WTC11 (cell line): ENCODE data around the gene HSP90AB1. TPM values are rescaled to one million over a fixed set of nuclear protein-coding genes. Genes with fewer than 3 reads are reported as not detected.
A peak's percentile ranks its signal among the peaks of the same experiment; 100 is the strongest.

Experiments
- FOXP1 ChIP-seq: sonication (generic); formaldehyde crosslinking; IDR thresholded peaks from 2 replicates; pipeline ENCODE4 v1.8.0; 2022; ENCODE audit warnings: missing genetic modification reagents, mild to moderate bottlenecking, moderate library complexity, borderline replicate concordance
- JUN ChIP-seq: sonication (generic); formaldehyde crosslinking; IDR thresholded peaks from 2 replicates; pipeline ENCODE4 v1.8.0; 2023; ENCODE audit warnings: mild to moderate bottlenecking, missing genetic modification reagents
- KAT7 ChIP-seq: sonication (generic); formaldehyde crosslinking; IDR thresholded peaks from 2 replicates; pipeline ENCODE4 v1.8.1; 2023; ENCODE audit warnings: missing genetic modification reagents, mild to moderate bottlenecking, borderline replicate concordance
- NFYB ChIP-seq: sonication (generic); formaldehyde crosslinking; conservative IDR thresholded peaks from 2 replicates; pipeline ENCODE4 v1.8.0; 2022; ENCODE audit warnings: low read depth, missing genetic modification reagents
- SP1 ChIP-seq: sonication (generic); formaldehyde crosslinking; conservative IDR thresholded peaks from 2 replicates; pipeline ENCODE4 v1.8.1; 2022; ENCODE audit warnings: missing genetic modification reagents
- ZBTB21 ChIP-seq: sonication (generic); formaldehyde crosslinking; IDR thresholded peaks from 2 replicates; pipeline ENCODE4 v1.8.1; 2023; ENCODE audit warnings: mild to moderate bottlenecking, missing genetic modification reagents, borderline replicate concordance
- ZNF219 ChIP-seq: sonication (generic); formaldehyde crosslinking; IDR thresholded peaks from 2 replicates; pipeline ENCODE4 v1.8.0; 2023; ENCODE audit warnings: missing genetic modification reagents, mild to moderate bottlenecking, borderline replicate concordance
- ZNF416 ChIP-seq: fragments of 250-450 bp; sonication (Bioruptor Pico); IDR thresholded peaks from 2 replicates; pipeline ENCODE4 v1.9.0; 2021; ENCODE audit warnings: mild to moderate bottlenecking, inconsistent platforms
- total RNA-seq: library from RNA; stranded (reverse); gene quantifications from 3 replicates; pipeline ENCODE4 v1.2.3, GENCODE V29; 2021
- TF ChIP-seq, protein P1 (sequence below): sonication (generic); formaldehyde crosslinking; IDR thresholded peaks from 2 replicates; pipeline ENCODE4 v1.8.1; 2023; ENCODE audit warnings: mild to moderate bottlenecking, moderate library complexity, missing genetic modification reagents
- TF ChIP-seq, protein P2 (sequence below): fragments of 250-450 bp; sonication (Bioruptor Pico); IDR thresholded peaks from 2 replicates; pipeline ENCODE4 v1.9.0; 2021; ENCODE audit warnings: mild to moderate bottlenecking
- TF ChIP-seq, protein P3 (sequence below): fragments of 250-450 bp; sonication (Bioruptor Pico); IDR thresholded peaks from 2 replicates; pipeline ENCODE4 v1.9.0; 2021; ENCODE audit warnings: mild to moderate bottlenecking
- TF ChIP-seq, protein P4 (sequence below): sonication (generic); formaldehyde crosslinking; IDR thresholded peaks from 2 replicates; pipeline ENCODE4 v1.8.1; 2022; ENCODE audit warnings: mild to moderate bottlenecking, missing genetic modification reagents, moderate library complexity, borderline replicate concordance
- TF ChIP-seq, protein P5 (sequence below): fragments of 250-450 bp; sonication (Bioruptor Pico); conservative IDR thresholded peaks from 2 replicates; pipeline ENCODE4 v1.9.0; 2021; ENCODE audit warnings: mild to moderate bottlenecking
- TF ChIP-seq, protein P6 (sequence below): sonication (generic); formaldehyde crosslinking; IDR thresholded peaks from 2 replicates; pipeline ENCODE4 v1.8.0; 2023; ENCODE audit warnings: missing genetic modification reagents, mild to moderate bottlenecking, borderline replicate concordance
- TF ChIP-seq, protein P7 (sequence below): sonication (generic); formaldehyde crosslinking; IDR thresholded peaks from 2 replicates; pipeline ENCODE4 v1.8.1; 2023; ENCODE audit warnings: mild to moderate bottlenecking, missing genetic modification reagents
- TF ChIP-seq, protein P8 (sequence below): sonication (generic); formaldehyde crosslinking; IDR thresholded peaks from 2 replicates; pipeline ENCODE4 v1.8.0; 2022; ENCODE audit warnings: mild to moderate bottlenecking, missing genetic modification reagents
- TF ChIP-seq, protein P9 (sequence below): sonication (generic); formaldehyde crosslinking; IDR thresholded peaks from 2 replicates; pipeline ENCODE4 v1.8.1; 2022; ENCODE audit warnings: low read depth, missing genetic modification reagents, borderline replicate concordance

Gene HSP90AB1
- total RNA-seq, 1 experiment from 2014 or later = 2,171 TPM

DNA sequence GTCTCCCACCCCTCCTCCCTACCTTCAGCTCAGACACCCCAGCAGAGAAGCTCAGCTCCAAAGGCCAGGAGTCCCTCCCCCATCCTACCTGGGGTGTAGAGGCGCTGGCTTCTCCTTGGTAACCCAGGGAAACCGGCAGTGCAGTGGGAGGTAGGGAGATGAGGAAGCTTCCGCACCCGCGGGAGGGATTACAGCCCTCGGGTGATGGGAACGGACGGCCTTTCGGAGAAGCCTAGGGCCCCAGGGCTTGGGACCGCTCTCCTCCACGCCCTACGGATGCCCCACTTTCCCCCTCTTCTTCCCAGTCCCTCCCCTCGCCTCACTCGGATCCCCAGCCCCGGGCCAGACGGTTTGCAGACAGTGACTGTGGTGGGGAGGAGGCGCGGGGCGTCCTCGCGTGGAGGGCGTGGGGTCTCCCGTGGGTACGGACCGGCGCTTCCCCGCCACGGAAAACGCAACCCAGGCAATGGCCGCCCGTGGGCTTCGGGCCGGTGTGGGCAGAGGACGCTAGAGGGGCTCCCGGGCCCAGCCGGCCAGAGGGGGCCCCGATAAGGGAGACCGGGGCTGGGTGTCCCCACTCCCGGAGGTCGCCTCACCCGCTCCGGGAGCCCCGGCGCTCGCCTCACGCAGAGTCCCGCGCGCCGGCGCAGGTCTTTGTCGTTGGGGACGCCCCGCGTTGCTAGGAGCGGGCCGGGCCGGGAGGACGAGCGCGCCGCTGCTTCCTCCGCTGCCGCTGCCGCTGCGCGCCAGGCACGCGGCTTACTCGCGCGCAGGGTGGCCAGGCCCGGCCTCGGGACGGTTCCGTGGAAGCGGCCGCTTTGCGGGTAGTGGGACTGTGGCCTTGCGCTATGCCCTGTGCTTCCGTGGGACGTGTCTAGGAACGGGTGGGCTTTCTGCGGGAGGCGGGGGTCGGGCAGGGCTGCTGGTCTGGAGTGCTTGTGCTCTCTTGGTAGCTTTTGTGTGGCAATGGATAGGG is 50.5 kb downstream of the HSP90AB1 start (continued):
- TF ChIP-seq, protein P1, sequence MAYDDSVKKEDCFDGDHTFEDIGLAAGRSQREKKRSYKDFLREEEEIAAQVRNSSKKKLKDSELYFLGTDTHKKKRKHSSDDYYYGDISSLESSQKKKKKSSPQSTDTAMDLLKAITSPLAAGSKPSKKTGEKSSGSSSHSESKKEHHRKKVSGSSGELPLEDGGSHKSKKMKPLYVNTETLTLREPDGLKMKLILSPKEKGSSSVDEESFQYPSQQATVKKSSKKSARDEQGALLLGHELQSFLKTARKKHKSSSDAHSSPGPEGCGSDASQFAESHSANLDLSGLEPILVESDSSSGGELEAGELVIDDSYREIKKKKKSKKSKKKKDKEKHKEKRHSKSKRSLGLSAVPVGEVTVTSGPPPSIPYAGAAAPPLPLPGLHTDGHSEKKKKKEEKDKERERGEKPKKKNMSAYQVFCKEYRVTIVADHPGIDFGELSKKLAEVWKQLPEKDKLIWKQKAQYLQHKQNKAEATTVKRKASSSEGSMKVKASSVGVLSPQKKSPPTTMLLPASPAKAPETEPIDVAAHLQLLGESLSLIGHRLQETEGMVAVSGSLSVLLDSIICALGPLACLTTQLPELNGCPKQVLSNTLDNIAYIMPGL (CRISPR knock-in tag) = peak; percentile 18; the same call in 1 of the 2 replicates
- TF ChIP-seq NFYB (CRISPR knock-in tag) (no peak), JUN (CRISPR knock-in tag) (no peak), KAT7 (CRISPR knock-in tag) (no peak), SP1 (CRISPR knock-in tag) (peak; percentile 48; the same call in 1 of the 2 replicates), FOXP1 (CRISPR knock-in tag) (peak; percentile 88), ZNF416 (CRISPR knock-in tag) (0 out of 2 replicates have a peak, but pooled peaks have one; percentile 10), ZNF219 (CRISPR knock-in tag) (no peak), ZBTB21 (peak; percentile 67; the same call in 1 of the 2 replicates)
- TF ChIP-seq, protein P2, sequence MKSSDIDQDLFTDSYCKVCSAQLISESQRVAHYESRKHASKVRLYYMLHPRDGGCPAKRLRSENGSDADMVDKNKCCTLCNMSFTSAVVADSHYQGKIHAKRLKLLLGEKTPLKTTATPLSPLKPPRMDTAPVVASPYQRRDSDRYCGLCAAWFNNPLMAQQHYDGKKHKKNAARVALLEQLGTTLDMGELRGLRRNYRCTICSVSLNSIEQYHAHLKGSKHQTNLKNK (CRISPR knock-in tag) = peak; percentile 32; the same call in 1 of the 2 replicates
- TF ChIP-seq, protein P3, sequence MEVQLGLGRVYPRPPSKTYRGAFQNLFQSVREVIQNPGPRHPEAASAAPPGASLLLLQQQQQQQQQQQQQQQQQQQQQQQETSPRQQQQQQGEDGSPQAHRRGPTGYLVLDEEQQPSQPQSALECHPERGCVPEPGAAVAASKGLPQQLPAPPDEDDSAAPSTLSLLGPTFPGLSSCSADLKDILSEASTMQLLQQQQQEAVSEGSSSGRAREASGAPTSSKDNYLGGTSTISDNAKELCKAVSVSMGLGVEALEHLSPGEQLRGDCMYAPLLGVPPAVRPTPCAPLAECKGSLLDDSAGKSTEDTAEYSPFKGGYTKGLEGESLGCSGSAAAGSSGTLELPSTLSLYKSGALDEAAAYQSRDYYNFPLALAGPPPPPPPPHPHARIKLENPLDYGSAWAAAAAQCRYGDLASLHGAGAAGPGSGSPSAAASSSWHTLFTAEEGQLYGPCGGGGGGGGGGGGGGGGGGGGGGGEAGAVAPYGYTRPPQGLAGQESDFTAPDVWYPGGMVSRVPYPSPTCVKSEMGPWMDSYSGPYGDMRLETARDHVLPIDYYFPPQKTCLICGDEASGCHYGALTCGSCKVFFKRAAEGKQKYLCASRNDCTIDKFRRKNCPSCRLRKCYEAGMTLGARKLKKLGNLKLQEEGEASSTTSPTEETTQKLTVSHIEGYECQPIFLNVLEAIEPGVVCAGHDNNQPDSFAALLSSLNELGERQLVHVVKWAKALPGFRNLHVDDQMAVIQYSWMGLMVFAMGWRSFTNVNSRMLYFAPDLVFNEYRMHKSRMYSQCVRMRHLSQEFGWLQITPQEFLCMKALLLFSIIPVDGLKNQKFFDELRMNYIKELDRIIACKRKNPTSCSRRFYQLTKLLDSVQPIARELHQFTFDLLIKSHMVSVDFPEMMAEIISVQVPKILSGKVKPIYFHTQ = no peak
- TF ChIP-seq, protein P4, sequence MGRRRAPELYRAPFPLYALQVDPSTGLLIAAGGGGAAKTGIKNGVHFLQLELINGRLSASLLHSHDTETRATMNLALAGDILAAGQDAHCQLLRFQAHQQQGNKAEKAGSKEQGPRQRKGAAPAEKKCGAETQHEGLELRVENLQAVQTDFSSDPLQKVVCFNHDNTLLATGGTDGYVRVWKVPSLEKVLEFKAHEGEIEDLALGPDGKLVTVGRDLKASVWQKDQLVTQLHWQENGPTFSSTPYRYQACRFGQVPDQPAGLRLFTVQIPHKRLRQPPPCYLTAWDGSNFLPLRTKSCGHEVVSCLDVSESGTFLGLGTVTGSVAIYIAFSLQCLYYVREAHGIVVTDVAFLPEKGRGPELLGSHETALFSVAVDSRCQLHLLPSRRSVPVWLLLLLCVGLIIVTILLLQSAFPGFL (CRISPR knock-in tag) = no peak
- TF ChIP-seq, protein P5, sequence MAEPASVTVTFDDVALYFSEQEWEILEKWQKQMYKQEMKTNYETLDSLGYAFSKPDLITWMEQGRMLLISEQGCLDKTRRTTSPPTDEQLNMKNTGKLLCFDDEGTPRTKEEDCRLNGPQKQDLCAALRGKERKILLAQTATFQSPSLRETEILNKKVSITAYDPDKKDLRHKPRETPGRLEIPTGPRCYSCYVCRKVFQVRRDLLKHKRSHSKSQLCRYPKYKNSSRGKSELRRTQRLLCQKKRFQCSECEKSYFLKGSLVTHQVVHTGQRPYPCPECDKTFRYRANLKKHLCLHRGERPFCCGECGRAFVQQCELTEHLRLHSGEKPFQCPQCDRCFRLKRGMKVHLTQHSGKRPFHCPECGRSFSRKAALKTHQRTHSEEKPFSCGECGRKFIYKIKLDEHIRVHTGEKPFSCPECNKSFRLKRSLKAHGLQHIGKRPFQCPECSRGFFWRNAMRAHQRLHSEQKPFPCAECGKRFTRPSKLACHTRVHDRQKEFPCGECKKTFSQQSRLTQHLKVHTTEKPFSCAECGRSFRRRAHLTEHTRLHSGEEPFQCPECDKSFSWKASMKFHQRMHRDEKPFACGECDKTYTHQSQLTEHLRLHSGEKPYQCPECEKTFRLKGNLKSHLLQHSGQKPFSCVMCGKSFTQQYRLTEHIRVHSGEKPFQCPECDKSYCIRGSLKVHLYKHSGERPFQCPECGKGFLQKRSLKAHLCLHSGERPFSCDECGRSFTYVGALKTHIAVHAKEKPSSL (CRISPR knock-in tag) = no peak
- TF ChIP-seq, protein P6, sequence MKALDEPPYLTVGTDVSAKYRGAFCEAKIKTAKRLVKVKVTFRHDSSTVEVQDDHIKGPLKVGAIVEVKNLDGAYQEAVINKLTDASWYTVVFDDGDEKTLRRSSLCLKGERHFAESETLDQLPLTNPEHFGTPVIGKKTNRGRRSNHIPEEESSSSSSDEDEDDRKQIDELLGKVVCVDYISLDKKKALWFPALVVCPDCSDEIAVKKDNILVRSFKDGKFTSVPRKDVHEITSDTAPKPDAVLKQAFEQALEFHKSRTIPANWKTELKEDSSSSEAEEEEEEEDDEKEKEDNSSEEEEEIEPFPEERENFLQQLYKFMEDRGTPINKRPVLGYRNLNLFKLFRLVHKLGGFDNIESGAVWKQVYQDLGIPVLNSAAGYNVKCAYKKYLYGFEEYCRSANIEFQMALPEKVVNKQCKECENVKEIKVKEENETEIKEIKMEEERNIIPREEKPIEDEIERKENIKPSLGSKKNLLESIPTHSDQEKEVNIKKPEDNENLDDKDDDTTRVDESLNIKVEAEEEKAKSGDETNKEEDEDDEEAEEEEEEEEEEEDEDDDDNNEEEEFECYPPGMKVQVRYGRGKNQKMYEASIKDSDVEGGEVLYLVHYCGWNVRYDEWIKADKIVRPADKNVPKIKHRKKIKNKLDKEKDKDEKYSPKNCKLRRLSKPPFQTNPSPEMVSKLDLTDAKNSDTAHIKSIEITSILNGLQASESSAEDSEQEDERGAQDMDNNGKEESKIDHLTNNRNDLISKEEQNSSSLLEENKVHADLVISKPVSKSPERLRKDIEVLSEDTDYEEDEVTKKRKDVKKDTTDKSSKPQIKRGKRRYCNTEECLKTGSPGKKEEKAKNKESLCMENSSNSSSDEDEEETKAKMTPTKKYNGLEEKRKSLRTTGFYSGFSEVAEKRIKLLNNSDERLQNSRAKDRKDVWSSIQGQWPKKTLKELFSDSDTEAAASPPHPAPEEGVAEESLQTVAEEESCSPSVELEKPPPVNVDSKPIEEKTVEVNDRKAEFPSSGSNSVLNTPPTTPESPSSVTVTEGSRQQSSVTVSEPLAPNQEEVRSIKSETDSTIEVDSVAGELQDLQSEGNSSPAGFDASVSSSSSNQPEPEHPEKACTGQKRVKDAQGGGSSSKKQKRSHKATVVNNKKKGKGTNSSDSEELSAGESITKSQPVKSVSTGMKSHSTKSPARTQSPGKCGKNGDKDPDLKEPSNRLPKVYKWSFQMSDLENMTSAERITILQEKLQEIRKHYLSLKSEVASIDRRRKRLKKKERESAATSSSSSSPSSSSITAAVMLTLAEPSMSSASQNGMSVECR (CRISPR knock-in tag) = peak; percentile 72
- TF ChIP-seq, protein P7, sequence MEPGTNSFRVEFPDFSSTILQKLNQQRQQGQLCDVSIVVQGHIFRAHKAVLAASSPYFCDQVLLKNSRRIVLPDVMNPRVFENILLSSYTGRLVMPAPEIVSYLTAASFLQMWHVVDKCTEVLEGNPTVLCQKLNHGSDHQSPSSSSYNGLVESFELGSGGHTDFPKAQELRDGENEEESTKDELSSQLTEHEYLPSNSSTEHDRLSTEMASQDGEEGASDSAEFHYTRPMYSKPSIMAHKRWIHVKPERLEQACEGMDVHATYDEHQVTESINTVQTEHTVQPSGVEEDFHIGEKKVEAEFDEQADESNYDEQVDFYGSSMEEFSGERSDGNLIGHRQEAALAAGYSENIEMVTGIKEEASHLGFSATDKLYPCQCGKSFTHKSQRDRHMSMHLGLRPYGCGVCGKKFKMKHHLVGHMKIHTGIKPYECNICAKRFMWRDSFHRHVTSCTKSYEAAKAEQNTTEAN (CRISPR knock-in tag) = peak; percentile 28; the same call in 1 of the 2 replicates
- TF ChIP-seq, protein P8, sequence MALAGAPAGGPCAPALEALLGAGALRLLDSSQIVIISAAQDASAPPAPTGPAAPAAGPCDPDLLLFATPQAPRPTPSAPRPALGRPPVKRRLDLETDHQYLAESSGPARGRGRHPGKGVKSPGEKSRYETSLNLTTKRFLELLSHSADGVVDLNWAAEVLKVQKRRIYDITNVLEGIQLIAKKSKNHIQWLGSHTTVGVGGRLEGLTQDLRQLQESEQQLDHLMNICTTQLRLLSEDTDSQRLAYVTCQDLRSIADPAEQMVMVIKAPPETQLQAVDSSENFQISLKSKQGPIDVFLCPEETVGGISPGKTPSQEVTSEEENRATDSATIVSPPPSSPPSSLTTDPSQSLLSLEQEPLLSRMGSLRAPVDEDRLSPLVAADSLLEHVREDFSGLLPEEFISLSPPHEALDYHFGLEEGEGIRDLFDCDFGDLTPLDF (CRISPR knock-in tag) = no peak; the same call in 1 of the 2 replicates
- TF ChIP-seq, protein P9, sequence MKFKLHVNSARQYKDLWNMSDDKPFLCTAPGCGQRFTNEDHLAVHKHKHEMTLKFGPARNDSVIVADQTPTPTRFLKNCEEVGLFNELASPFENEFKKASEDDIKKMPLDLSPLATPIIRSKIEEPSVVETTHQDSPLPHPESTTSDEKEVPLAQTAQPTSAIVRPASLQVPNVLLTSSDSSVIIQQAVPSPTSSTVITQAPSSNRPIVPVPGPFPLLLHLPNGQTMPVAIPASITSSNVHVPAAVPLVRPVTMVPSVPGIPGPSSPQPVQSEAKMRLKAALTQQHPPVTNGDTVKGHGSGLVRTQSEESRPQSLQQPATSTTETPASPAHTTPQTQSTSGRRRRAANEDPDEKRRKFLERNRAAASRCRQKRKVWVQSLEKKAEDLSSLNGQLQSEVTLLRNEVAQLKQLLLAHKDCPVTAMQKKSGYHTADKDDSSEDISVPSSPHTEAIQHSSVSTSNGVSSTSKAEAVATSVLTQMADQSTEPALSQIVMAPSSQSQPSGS (CRISPR knock-in tag) = no peak
